ENCODE results near the gene EPC1.

DNA sequence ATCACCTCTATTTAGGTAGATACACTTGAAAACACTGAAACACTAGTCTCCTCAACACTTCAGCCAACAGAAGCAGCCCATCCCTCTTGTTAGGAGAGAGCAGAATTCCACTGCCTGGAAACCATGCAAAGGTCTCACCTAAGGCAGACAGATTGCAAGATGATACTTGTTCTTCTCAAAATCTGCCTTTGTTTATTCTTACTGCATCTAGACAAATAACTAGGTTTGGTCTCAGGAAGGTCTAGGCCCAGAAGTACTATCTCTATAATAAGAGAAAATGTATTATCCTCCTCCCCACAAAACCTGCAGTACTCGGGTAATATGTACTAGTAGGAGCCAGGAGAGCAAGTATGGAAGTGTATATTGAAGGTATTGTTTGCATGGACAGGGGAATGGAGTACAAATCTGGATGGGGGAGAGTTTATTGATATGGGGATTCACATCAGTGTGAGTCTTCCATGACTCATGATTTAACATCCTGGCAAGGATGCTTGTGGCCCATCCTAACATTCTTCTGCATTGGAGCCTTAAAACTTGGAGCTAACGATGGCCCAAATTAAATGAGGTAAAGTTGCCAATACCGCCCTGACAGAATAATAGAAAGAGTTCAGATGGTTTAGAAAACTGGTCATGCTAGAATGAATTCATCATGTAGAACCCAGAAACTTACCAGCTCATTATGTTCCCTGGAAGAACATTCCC lies 109.2 kb downstream of the EPC1 start:
- TF ChIP-seq CTCF (IDR thresholded peaks at IDR 0.05) (no peak), SMC3 (IDR thresholded peaks at IDR 0.05) (no peak), EP300 (IDR thresholded peaks at IDR 0.05) (no peak), HDAC2 (IDR thresholded peaks at IDR 0.05) (no peak), JUNB (IDR thresholded peaks at IDR 0.05) (no peak)
- TF ChIP-seq, protein P1, sequence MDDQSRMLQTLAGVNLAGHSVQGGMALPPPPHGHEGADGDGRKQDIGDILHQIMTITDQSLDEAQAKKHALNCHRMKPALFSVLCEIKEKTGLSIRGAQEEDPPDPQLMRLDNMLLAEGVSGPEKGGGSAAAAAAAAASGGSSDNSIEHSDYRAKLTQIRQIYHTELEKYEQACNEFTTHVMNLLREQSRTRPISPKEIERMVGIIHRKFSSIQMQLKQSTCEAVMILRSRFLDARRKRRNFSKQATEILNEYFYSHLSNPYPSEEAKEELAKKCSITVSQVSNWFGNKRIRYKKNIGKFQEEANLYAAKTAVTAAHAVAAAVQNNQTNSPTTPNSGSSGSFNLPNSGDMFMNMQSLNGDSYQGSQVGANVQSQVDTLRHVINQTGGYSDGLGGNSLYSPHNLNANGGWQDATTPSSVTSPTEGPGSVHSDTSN (IDR thresholded peaks at IDR 0.05) = no peak

Measured in A549 (cell line).